ENCODE measurements around the gene PRSS36.

- TF ChIP-seq SIN3A (IDR thresholded peaks at IDR 0.05; ENCODE audit: borderline replicate concordance, insufficient read depth, low read length) = no peak
- no peak for TF ChIP-seq POLR2AphosphoS5 (IDR thresholded peaks at IDR 0.05; ENCODE audit: low read depth, low read length)
- TF ChIP-seq REST (IDR thresholded peaks at IDR 0.05; ENCODE audit: insufficient read depth in 1 of 2, low read depth in 2 of 2, low read length in 2 of 2) = no peak
- no peak for TF ChIP-seq TAF1 (IDR thresholded peaks at IDR 0.05; ENCODE audit: borderline replicate concordance, insufficient read depth, low read length)
Observed at GRCh38 chr16:31135535-31136286, 14.2 kb downstream of the PRSS36 start, which contains the start of gene PRSS8.

Data from PFSK-1 (cell line).